IPS-20b (cell line): ENCODE results near the gene TOMM40L.

Source experiments
- H3K27ac ChIP-seq: one replicate; pipeline ENCODE4 v1.5.1; 2013; ENCODE audit warnings: low read length
- H3K27me3 ChIP-seq: 2 replicates; pipeline ENCODE4 v1.6.1; 2013; ENCODE audit warnings: mild to moderate bottlenecking, low read length, inconsistent platforms; ENCODE audit not compliant: insufficient read depth
- H3K36me3 ChIP-seq: 2 replicates; pipeline ENCODE4 v1.6.1; 2013; ENCODE audit warnings: low read depth, mild to moderate bottlenecking, inconsistent platforms, low read length, moderate library complexity; ENCODE audit not compliant: insufficient read depth
- H3K4me1 ChIP-seq: 2 replicates; pipeline ENCODE4 v1.6.1; 2013; ENCODE audit warnings: mild to moderate bottlenecking, control low read depth, inconsistent platforms, low read length, moderate library complexity; ENCODE audit not compliant: insufficient read depth
- H3K4me3 ChIP-seq: 2 replicates; pipeline ENCODE4 v1.5.1; 2013; ENCODE audit warnings: mild to moderate bottlenecking, low read length, inconsistent platforms
- H3K9ac ChIP-seq: 2 replicates; pipeline ENCODE4 v1.6.1; 2013; ENCODE audit warnings: low read depth, mild to moderate bottlenecking, inconsistent platforms, low read length, moderate library complexity
- H3K9me3 ChIP-seq: 2 replicates; pipeline ENCODE4 v1.6.1; 2013; ENCODE audit warnings: mild to moderate bottlenecking, low read depth, low read length, inconsistent platforms; ENCODE audit not compliant: insufficient read depth

Gene TOMM40L

DNA sequence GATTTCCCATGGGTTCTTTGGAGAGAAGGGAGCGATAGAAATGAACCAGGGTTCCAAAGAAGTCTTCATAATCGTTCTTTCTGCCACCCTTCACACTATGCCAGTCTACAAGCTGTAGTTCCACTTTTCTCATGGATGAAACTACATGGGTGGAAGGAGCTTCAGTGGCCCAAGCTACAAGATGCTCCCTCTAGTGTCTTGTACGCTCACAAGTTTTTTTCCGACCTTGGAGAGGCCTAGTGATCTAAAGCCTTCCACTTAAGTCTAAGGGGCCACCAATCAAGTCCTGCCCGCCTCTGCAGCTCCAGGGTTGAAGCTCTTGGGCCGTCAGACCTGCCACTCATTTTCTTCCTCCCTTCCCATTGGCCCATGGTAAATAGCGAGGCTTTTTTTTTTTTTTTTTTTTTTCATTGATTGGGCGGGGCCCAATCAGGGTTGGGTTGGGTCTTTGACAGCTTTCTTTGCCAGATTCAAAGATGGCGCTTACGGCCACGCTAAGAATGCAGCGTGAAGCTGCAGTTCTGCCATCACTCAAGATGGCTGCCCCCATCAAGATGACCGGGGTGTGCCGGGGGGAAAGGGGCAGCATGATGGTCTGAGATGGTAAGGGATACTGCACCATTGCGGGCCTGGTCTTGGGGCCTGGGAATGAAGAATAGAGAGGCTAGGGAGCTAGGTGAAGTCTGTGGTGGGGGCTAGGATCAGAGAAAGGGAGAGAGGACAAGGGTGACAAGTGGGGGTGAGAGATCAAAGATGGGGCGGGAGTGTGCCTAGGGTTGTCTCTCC is at the start of gene TOMM40L:
TOMM40L (plus strand) TSS at position 527 of the 786 bp plus-strand sequence. CDS start 430 bp downstream, outside the sequence.
- no peaks in the 10 kb centered on the region for H3K27me3 ChIP-seq
- no peaks in the 10 kb centered on the region for H3K9me3 ChIP-seq
- peaks cover 9% of the 10 kb centered on the region for H3K4me1 ChIP-seq
- H3K4me3 ChIP-seq, result peak within 1 kb of the TSS; percentile 86
- H3K27ac ChIP-seq, result peak within 1 kb of the TSS; percentile 33
- H3K9ac ChIP-seq, result peak within 1 kb of the TSS; percentile 77; the same call in 1 of the 2 replicates
- H3K36me3 ChIP-seq, result peaks cover 22% of the 10 kb centered on the region

DNA sequence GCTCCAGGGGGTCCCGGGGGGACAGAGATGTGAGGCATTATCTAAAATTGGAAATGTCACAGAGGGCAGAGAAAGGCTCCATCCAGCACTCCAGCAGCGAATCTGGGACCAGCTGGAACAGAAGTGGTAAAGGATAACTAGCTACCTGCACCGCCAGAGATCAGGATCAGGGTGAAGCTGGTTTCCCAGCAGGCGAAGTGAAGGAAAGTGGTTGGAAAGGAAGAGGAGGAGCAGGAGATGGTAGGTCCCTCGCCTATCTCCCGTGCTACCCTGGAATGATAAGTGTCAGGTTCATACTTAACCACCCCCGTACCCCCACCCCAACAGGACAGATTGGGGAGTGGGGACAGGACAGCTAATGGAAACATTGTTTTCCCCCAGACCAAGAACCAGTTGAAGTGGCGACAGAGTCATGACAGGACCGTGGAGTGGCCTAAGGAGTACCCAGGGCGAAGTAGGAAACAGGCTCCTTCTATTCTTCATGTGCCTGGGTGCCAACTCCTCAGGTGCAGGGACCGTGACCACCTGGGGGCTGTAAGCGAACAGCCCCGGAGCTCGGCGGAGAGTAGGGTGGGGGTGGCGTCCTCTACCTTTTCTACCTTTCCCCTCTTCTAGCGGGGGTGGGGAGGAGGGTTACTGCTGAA is 49.3 kb upstream of the TOMM40L start:
- peak overlapping the region; percentile 79; the same call in 1 of the 2 replicates for H3K9ac ChIP-seq
- no peak overlapping the region for H3K27ac ChIP-seq
- peaks cover 6% of the 10 kb centered on the region; the same call in 1 of the 2 replicates for H3K4me1 ChIP-seq
- no peaks in the 10 kb centered on the region for H3K27me3 ChIP-seq
- peak overlapping the region; percentile 84 for H3K4me3 ChIP-seq
- no peaks in the 10 kb centered on the region for H3K9me3 ChIP-seq
- H3K36me3 ChIP-seq, result peaks cover 38% of the 10 kb centered on the region

GRCh38 chr1:161177112-161177935 is 48.5 kb upstream of the TOMM40L start, which contains the start of gene B4GALT3:
Gene B4GALT3, minus strand, starts transcription at chr1:161177507. Its CDS starts 1,447 bp downstream, at chr1:161176060.
- no peak within 1 kb of the TSS for H3K27ac ChIP-seq

GRCh38 chr1:161177936-161178244 is 48.0 kb upstream of the TOMM40L start:
- H3K27me3 ChIP-seq, result no peaks in the 10 kb centered on the region
- H3K4me3 ChIP-seq, result peak overlapping the region; percentile 84
- H3K27ac ChIP-seq, result no peak overlapping the region
- H3K9ac ChIP-seq, result peak overlapping the region; percentile 79; the same call in 1 of the 2 replicates
- no peaks in the 10 kb centered on the region for H3K9me3 ChIP-seq
- H3K36me3 ChIP-seq, result peaks cover 25% of the 10 kb centered on the region
- H3K4me1 ChIP-seq, result peaks cover 6% of the 10 kb centered on the region; the same call in 1 of the 2 replicates

More at GRCh38 chr1:161177112-161177935, 48.5 kb upstream of the TOMM40L start, which contains the start of gene B4GALT3:
- Histone ChIP-seq H3K27me3 (no peaks in the 10 kb centered on the region), H3K9ac (peak within 1 kb of the TSS; percentile 79; the same call in 1 of the 2 replicates), H3K9me3 (no peaks in the 10 kb centered on the region), H3K4me3 (peak within 1 kb of the TSS; percentile 84), H3K4me1 (peaks cover 6% of the 10 kb centered on the region; the same call in 1 of the 2 replicates), H3K36me3 (peaks cover 31% of the 10 kb centered on the region)

DNA sequence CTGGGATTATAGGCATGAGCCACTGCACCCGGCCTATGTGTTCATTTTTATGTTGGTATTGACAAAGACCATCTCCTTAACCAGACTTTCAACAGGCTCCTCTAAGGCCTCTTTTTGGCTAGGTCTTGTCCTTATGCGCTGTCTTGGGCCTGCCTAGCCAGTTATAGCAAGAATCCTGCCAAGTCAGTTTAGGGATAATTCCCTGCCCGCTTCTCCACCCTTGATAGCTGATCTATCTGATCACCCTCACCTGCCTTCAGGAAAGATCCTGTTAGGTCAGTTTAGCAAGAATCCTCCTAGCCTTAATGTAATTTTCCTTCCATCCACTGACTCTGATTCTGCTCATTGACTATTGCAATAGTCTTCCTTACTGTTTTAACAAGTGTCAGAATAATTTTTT is 46.2 kb upstream of the TOMM40L start:
- no peaks in the 10 kb centered on the region for H3K27me3 ChIP-seq
- peaks cover 6% of the 10 kb centered on the region; the same call in 1 of the 2 replicates for H3K4me1 ChIP-seq

DNA sequence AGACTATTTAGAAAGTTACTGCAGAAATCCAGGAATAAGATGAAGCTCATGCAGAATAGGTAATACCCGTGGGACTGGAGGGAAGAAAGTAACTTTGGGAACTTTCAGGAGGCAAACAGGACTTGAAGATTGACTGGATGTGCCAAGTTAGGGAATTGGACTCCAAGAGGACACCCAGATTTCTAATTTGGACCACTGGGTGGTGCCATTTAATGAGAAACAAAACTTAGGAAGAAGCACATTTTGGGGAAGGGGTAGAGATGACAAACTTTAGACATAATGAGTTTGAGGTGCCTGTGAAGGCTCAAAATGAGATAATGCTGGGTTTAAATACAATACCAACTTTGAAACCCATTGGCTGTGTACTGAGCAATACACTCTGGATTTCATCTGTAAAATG is 45.2 kb upstream of the TOMM40L start:
- Histone ChIP-seq H3K9me3 (no peaks in the 10 kb centered on the region), H3K27ac (no peak overlapping the region), H3K4me1 (peaks cover 6% of the 10 kb centered on the region; the same call in 1 of the 2 replicates), H3K27me3 (no peaks in the 10 kb centered on the region), H3K36me3 (peaks cover under 1% of the 10 kb centered on the region; the same call in 1 of the 2 replicates), H3K9ac (no peak overlapping the region), H3K4me3 (no peak overlapping the region)

More for the DNA sequence above, 46.2 kb upstream of the TOMM40L start:
- Histone ChIP-seq H3K27ac (no peak overlapping the region), H3K9ac (no peak overlapping the region), H3K9me3 (no peaks in the 10 kb centered on the region), H3K4me3 (no peak overlapping the region), H3K36me3 (peaks cover 10% of the 10 kb centered on the region)

DNA sequence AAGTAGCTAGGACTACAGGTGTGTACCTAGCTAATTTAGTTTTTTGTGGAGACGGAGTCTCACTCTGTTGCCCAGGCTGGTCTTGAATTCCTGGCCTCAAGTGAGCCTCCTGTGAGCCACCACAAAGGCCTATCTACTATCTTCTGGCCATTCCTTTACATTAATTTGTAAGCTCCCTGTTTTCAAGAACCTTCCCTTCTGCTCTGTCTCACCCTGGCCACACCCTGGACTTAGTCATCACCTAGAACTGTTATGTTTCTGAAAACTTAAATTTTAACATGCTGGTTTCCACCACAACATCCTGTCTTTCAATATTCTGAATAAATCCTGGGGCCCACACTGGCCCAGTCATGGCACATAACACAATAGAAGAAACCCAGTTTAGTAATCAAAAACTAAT is 43.6 kb upstream of the TOMM40L start:
- Histone ChIP-seq H3K4me3 (no peak overlapping the region), H3K9ac (no peak overlapping the region), H3K27ac (no peak overlapping the region), H3K4me1 (peaks cover 6% of the 10 kb centered on the region; the same call in 1 of the 2 replicates), H3K36me3 (no peaks in the 10 kb centered on the region), H3K27me3 (no peaks in the 10 kb centered on the region), H3K9me3 (no peaks in the 10 kb centered on the region)

DNA sequence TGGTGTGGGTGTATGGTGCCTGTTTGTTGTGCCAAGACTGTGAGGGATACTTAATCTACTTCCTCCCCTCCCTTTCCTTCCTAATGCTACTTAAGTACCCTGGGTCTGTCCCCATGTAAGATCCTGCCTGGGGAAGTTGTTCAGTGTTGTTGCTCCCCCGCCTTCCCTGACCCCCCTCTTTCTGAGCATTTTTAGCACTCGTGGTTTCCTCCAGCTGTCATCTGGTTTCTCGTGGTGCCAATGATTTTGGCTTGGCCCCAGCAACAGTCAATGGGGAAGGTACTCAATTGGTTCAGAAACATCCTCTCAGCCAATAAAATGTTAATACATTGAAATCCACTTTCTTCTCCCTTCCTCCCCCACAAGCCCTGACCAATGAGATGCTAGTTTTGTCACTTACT is 40.6 kb upstream of the TOMM40L start:
- no peaks in the 10 kb centered on the region for H3K9me3 ChIP-seq
- H3K27ac ChIP-seq, result no peak overlapping the region
- H3K9ac ChIP-seq, result no peak overlapping the region
- H3K27me3 ChIP-seq, result no peaks in the 10 kb centered on the region
- no peak overlapping the region for H3K4me3 ChIP-seq
- H3K4me1 ChIP-seq, result no peaks in the 10 kb centered on the region
- H3K36me3 ChIP-seq, result no peaks in the 10 kb centered on the region

DNA sequence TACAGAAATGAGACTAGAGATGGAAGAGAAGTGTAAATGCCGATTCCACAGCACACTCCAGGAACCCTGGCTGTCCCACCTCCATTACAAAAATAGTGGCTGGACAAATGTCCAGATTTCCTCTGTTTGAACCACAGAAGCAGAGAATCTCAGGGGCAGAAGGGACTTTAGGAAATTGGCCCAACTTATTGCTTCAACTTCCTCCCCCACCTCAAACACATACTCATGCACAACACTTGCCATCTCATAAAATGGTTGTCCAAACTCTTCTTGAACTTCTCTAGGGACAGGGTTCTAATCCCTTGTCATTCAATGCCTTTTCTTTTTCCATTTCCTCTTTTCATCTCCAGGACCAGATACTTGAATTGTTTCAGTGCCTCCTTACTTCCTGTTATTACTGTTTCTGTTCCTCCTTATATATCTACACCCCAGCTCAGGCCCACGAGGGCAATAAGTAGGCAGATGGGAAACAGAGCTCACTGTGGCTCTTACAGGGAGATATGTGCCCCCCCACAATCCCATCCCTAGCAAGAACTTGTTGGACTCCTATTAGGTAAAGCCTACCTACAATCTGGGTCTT is 40.0 kb upstream of the TOMM40L start:
- Histone ChIP-seq H3K27ac (no peak overlapping the region), H3K9ac (no peak overlapping the region), H3K27me3 (no peaks in the 10 kb centered on the region), H3K36me3 (no peaks in the 10 kb centered on the region), H3K9me3 (no peaks in the 10 kb centered on the region), H3K4me3 (no peak overlapping the region), H3K4me1 (no peaks in the 10 kb centered on the region)

GRCh38 chr1:161187311-161187710 is 38.5 kb upstream of the TOMM40L start:
- H3K9me3 ChIP-seq, result no peaks in the 10 kb centered on the region
- no peak overlapping the region for H3K9ac ChIP-seq
- H3K27ac ChIP-seq, result no peak overlapping the region
- no peak overlapping the region for H3K4me3 ChIP-seq
- no peaks in the 10 kb centered on the region; the same call in 1 of the 2 replicates for H3K36me3 ChIP-seq
- H3K4me1 ChIP-seq, result no peaks in the 10 kb centered on the region
- H3K27me3 ChIP-seq, result no peaks in the 10 kb centered on the region

- H3K9ac ChIP-seq, result no peak overlapping the region
- H3K36me3 ChIP-seq, result no peaks in the 10 kb centered on the region; the same call in 1 of the 2 replicates
- no peak overlapping the region for H3K4me3 ChIP-seq
- H3K9me3 ChIP-seq, result no peaks in the 10 kb centered on the region
- H3K27ac ChIP-seq, result no peak overlapping the region
- H3K4me1 ChIP-seq, result no peaks in the 10 kb centered on the region
- H3K27me3 ChIP-seq, result no peaks in the 10 kb centered on the region
Measured at GRCh38 chr1:161188381-161188780, 37.5 kb upstream of the TOMM40L start.
